ENCODE data around the gene IL1RAPL2. TPM values are rescaled to one million over a fixed set of nuclear protein-coding genes. Genes with fewer than 3 reads are reported as not detected.

The IL1RAPL2 gene
- total RNA-seq, 1 donor, result not detected

- DNase-seq (ENCODE audit: low read depth in 2 of 3, low spot score in 2 of 3), result no peak
Observed at GRCh38 chrX:105349476-105349875, 783.5 kb downstream of the IL1RAPL2 start.

GRCh38 chrX:105375816-105376215 is 809.8 kb downstream of the IL1RAPL2 start:
- no peak for DNase-seq (ENCODE audit: low read depth in 2 of 3, low spot score in 2 of 3)

GRCh38 chrX:105424729-105425128 is 858.7 kb downstream of the IL1RAPL2 start:
- DNase-seq (ENCODE audit: low read depth in 2 of 3, low spot score in 2 of 3), result no peak

GRCh38 chrX:105451401-105451800 is 885.4 kb downstream of the IL1RAPL2 start:
- DNase-seq (ENCODE audit: low read depth in 2 of 3, low spot score in 2 of 3), result no peak

GRCh38 chrX:105458846-105459245 is 892.8 kb downstream of the IL1RAPL2 start:
- DNase-seq (ENCODE audit: low read depth in 2 of 3, low spot score in 2 of 3), result no peak

GRCh38 chrX:105460376-105460775 is 894.4 kb downstream of the IL1RAPL2 start:
- no peak for DNase-seq (ENCODE audit: low read depth in 2 of 3, low spot score in 2 of 3)

- no peak for DNase-seq (ENCODE audit: low read depth in 2 of 3, low spot score in 2 of 3)
Observed at GRCh38 chrX:105461016-105461415, 895.0 kb downstream of the IL1RAPL2 start.

GRCh38 chrX:105462186-105462585 is 896.2 kb downstream of the IL1RAPL2 start:
- no peak for DNase-seq (ENCODE audit: low read depth in 2 of 3, low spot score in 2 of 3)

GRCh38 chrX:105463473-105463872 is 897.5 kb downstream of the IL1RAPL2 start:
- DNase-seq (ENCODE audit: low read depth in 2 of 3, low spot score in 2 of 3), result no peak

GRCh38 chrX:105464618-105465017 is 898.6 kb downstream of the IL1RAPL2 start:
- DNase-seq (ENCODE audit: low read depth in 2 of 3, low spot score in 2 of 3), result no peak

GRCh38 chrX:105468741-105469140 is 902.7 kb downstream of the IL1RAPL2 start:
- no peak for DNase-seq (ENCODE audit: low read depth in 2 of 3, low spot score in 2 of 3)

- DNase-seq (ENCODE audit: low read depth in 2 of 3, low spot score in 2 of 3), result no peak
Observed at GRCh38 chrX:105471597-105471996, 905.6 kb downstream of the IL1RAPL2 start.

- DNase-seq (ENCODE audit: low read depth in 2 of 3, low spot score in 2 of 3), result no peak
Observed at GRCh38 chrX:105475801-105476200, 909.8 kb downstream of the IL1RAPL2 start.

GRCh38 chrX:105477351-105477750 is 911.4 kb downstream of the IL1RAPL2 start:
- DNase-seq (ENCODE audit: low read depth in 2 of 3, low spot score in 2 of 3), result no peak

- no peak for DNase-seq (ENCODE audit: low read depth in 2 of 3, low spot score in 2 of 3)
Observed at GRCh38 chrX:105480646-105481310, 914.8 kb downstream of the IL1RAPL2 start.

- DNase-seq (ENCODE audit: low read depth in 2 of 3, low spot score in 2 of 3), result no peak
Observed at GRCh38 chrX:105483011-105483410, 917.0 kb downstream of the IL1RAPL2 start.

- no peak for DNase-seq (ENCODE audit: low read depth in 2 of 3, low spot score in 2 of 3)
Observed at GRCh38 chrX:105488716-105489115, 922.7 kb downstream of the IL1RAPL2 start.

- no peak for DNase-seq (ENCODE audit: low read depth in 2 of 3, low spot score in 2 of 3)
Observed at GRCh38 chrX:105495376-105495775, 929.4 kb downstream of the IL1RAPL2 start.

- no peak for DNase-seq (ENCODE audit: low read depth in 2 of 3, low spot score in 2 of 3)
Observed at GRCh38 chrX:105502336-105502735, 936.3 kb downstream of the IL1RAPL2 start.

- DNase-seq (ENCODE audit: low read depth in 2 of 3, low spot score in 2 of 3), result no peak
Observed at GRCh38 chrX:105515561-105515960, 949.6 kb downstream of the IL1RAPL2 start.

- DNase-seq (ENCODE audit: low read depth in 2 of 3, low spot score in 2 of 3), result no peak
Observed at GRCh38 chrX:105526431-105526830, 960.4 kb downstream of the IL1RAPL2 start.

- no peak for DNase-seq (ENCODE audit: low read depth in 2 of 3, low spot score in 2 of 3)
Observed at GRCh38 chrX:105527759-105528158, 961.8 kb downstream of the IL1RAPL2 start.

GRCh38 chrX:105533951-105534350 is 968.0 kb downstream of the IL1RAPL2 start:
- no peak for DNase-seq (ENCODE audit: low read depth in 2 of 3, low spot score in 2 of 3)
